Muscle of leg (tissue), 11 donors: Measurements from ENCODE around the gene ERVW-1. TPM values are rescaled to one million over a fixed set of nuclear protein-coding genes. Genes with fewer than 3 reads are reported as not detected.
"Not testable (repeated sequence)": the region's sequence is repeated elsewhere in the genome, so short reads cannot be mapped to it uniquely, and the experiment has no call there.

Source experiments
- DNase-seq: peaks from one replicate; pipeline ENCODE4 v3.0.0; 2013
- H3K27ac ChIP-seq: one replicate; pipeline ENCODE4 v1.5.1; 2013; ENCODE audit warnings: mild to moderate bottlenecking, low read length, control low read depth
- H3K27me3 ChIP-seq: one replicate; pipeline ENCODE4 v1.6.1; 2013; ENCODE audit warnings: low read length; ENCODE audit not compliant: control insufficient read depth, insufficient read depth
- H3K36me3 ChIP-seq: one replicate; pipeline ENCODE4 v1.6.1; 2013; ENCODE audit warnings: low read length; ENCODE audit not compliant: control insufficient read depth, insufficient read depth
- H3K4me1 ChIP-seq: one replicate; pipeline ENCODE4 v1.6.1; 2013; ENCODE audit warnings: low read length; ENCODE audit not compliant: control insufficient read depth, insufficient read depth
- H3K4me3 ChIP-seq: one replicate; pipeline ENCODE4 v1.5.1; 2013; ENCODE audit warnings: low read length, control low read depth
- H3K9me3 ChIP-seq: replicated peaks from 2 replicates; pipeline ENCODE4 v1.6.1; 2013; ENCODE audit warnings: low read depth, low read length; ENCODE audit not compliant: control insufficient read depth
- WGBS: methylation state at CpG from one replicate; pipeline ENCODE4 v1.1.5; 2013; ENCODE audit warnings: missing lambda C conversion rate; ENCODE audit not compliant: insufficient coverage; 5-methylcytosine and 5-hydroxymethylcytosine counted together
- polyA plus RNA-seq, 8 donors: library from polyadenylated mRNA; unstranded; fragments of 120-200 nt; gene quantifications; one replicate each; pipeline versions ENCODE4 v1.2.1 to v1.2.3, GENCODE V29; 2013; ENCODE audit warnings: inconsistent platforms in 1 of 8, low replicate concordance in 1 of 8; ENCODE audit not compliant: insufficient read length in 8 of 8, insufficient read depth in 1 of 8
- total RNA-seq: library from RNA; stranded (reverse); fragments of 120-200 nt; gene quantifications from one replicate; pipeline ENCODE4 v1.2.4, GENCODE V29; 2013

Gene ERVW-1
- total and polyA plus RNA-seq, 9 donors: 0.38 to 1.6 (median 0.68) TPM

- Histone ChIP-seq H3K4me1 (no peaks in the 10 kb centered on the region), H3K27me3 (no peaks in the 10 kb centered on the region), H3K4me3 (no peak overlapping the region), H3K27ac (no peak overlapping the region), H3K9me3 (no peaks in the 10 kb centered on the region), H3K36me3 (peaks cover 43% of the 10 kb centered on the region)
- WGBS: 83% methylated on average over 1 of the region's 2 CpGs
- DNase-seq: no peak
These were observed 19.1 kb upstream of the ERVW-1 start for GRCh38 chr7:92496876-92497275.

GRCh38 chr7:92489634-92490033, 11.9 kb upstream of the ERVW-1 start:
- no peak overlapping the region for H3K27ac ChIP-seq
- no peak overlapping the region for H3K4me3 ChIP-seq
- H3K36me3 ChIP-seq: peaks cover 41% of the 10 kb centered on the region
- no peaks in the 10 kb centered on the region for H3K27me3 ChIP-seq
- no CpG with 5 or more reads among the region's 1 CpG for WGBS
- DNase-seq: no peak
- H3K9me3 ChIP-seq: no peaks in the 10 kb centered on the region
- H3K4me1 ChIP-seq: no peaks in the 10 kb centered on the region

GRCh38 chr7:92487804-92488203, 10.1 kb upstream of the ERVW-1 start:
- H3K36me3 ChIP-seq: peaks cover 29% of the 10 kb centered on the region
- no peak overlapping the region for H3K27ac ChIP-seq
- H3K27me3 ChIP-seq: no peaks in the 10 kb centered on the region
- H3K9me3 ChIP-seq: no peaks in the 10 kb centered on the region
- no peak overlapping the region for H3K4me3 ChIP-seq
- no peaks in the 10 kb centered on the region for H3K4me1 ChIP-seq
- DNase-seq: no peak

DNA sequence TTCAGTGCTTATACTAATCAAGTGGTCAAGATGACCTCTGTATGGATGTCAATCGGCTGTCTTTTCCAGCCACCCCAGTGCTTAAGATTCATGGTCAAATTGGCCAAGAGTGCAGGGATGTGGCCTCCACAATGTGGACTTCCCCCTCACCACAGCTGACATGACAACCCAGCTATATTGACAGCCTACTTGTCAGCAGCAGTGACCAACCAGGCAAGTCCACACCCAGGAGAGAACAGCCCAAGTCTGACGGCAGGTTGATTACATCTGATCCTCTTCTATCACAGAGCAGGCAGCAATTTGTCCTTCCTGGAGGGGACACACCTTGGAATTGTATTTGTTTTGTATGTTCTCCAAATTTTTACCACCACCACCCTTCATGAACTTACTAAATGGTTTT, 8.2 kb upstream of the ERVW-1 start:
- H3K36me3 ChIP-seq: peaks cover 20% of the 10 kb centered on the region
- no peaks in the 10 kb centered on the region for H3K9me3 ChIP-seq
- WGBS: no CpG with 5 or more reads among the region's 2 CpGs
- H3K4me1 ChIP-seq: no peaks in the 10 kb centered on the region
- H3K27ac ChIP-seq: no peak overlapping the region
- H3K4me3 ChIP-seq: no peak overlapping the region
- DNase-seq: no peak
- H3K27me3 ChIP-seq: no peaks in the 10 kb centered on the region

GRCh38 chr7:92485267-92485892, 7.6 kb upstream of the ERVW-1 start:
- no peaks in the 10 kb centered on the region for H3K27me3 ChIP-seq
- H3K4me3 ChIP-seq: no peak overlapping the region
- DNase-seq: no peak
- no peak overlapping the region for H3K27ac ChIP-seq
- H3K36me3 ChIP-seq: peaks cover 19% of the 10 kb centered on the region
- WGBS: 60% methylated on average over 1 of the region's 2 CpGs
- H3K9me3 ChIP-seq: no peaks in the 10 kb centered on the region
- no peaks in the 10 kb centered on the region for H3K4me1 ChIP-seq

GRCh38 chr7:92484226-92484625, 6.5 kb upstream of the ERVW-1 start:
- not testable (repeated sequence) for H3K9me3 ChIP-seq, H3K4me3 ChIP-seq, H3K27ac ChIP-seq, H3K27me3 ChIP-seq, H3K4me1 ChIP-seq
- DNase-seq: peak; percentile 8
- peaks cover 19% of the 10 kb centered on the region for H3K36me3 ChIP-seq
- WGBS: 91% methylated on average over 6 of the region's 6 CpGs

- DNase-seq, H3K27ac ChIP-seq, H3K9me3 ChIP-seq, H3K4me1 ChIP-seq, H3K27me3 ChIP-seq, H3K4me3 ChIP-seq: not testable (repeated sequence)
- H3K36me3 ChIP-seq: peaks cover 16% of the 10 kb centered on the region
- 37% methylated on average over 5 of the region's 6 CpGs for WGBS
These were observed 5.9 kb upstream of the ERVW-1 start for GRCh38 chr7:92483624-92484023.

DNA sequence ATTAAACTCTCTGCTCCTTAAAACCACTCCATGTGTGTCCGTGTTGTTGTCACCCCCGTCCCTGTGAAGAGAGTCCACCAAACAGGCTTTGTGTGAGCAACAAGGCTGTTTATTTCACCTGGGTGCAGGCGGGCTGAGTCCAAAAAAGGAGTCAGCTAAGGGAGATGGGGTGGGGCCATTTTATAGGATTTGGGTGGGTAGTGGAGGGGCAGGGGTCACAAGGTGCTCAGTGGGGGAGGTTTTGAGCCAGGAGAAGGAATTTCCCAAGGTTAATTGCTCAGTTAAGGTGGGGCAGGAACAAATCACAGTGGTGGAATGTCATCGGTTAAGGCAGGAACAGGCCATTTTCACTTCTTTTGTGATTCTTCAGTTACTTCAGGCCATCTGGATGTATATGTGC, 1.4 kb upstream of the ERVW-1 start:
- WGBS: 89% methylated on average over 3 of the region's 4 CpGs
- H3K36me3 ChIP-seq, H3K4me1 ChIP-seq, H3K9me3 ChIP-seq, H3K27me3 ChIP-seq, H3K27ac ChIP-seq, DNase-seq, H3K4me3 ChIP-seq: not testable (repeated sequence)

GRCh38 chr7:92478711-92479110, 965 bp upstream of the ERVW-1 start:
- WGBS: 100% methylated on average over 3 of the region's 4 CpGs
- Histone ChIP-seq H3K4me1 (no peaks in the 10 kb centered on the region), H3K27ac (no peak overlapping the region), H3K4me3 (no peak overlapping the region), H3K36me3 (peaks cover 2% of the 10 kb centered on the region), H3K27me3 (no peaks in the 10 kb centered on the region), H3K9me3 (no peaks in the 10 kb centered on the region)
- DNase-seq: no peak

DNA sequence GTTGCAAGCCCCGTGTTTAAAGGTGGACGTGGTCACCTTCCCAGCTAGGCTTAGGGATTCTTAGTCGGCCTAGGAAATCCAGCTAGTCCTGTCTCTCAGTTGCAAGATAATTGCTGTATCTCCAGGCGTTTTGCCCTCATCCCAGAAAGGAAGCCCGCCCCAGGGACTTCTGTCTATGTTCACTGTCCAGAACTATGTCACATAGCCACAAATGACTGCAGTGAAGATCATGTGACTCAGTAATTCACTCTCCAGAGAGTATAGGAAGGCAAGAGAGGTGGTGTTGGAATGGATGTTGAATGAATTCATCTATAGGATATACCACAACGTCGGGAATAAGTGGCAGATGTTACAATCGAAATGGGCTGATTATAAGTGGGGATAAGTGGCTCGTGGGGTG, 349 bp upstream of the ERVW-1 start:
- Histone ChIP-seq H3K36me3 (peaks cover 2% of the 10 kb centered on the region), H3K27me3 (no peaks in the 10 kb centered on the region)
- WGBS: 82% methylated on average over 8 of the region's 9 CpGs

More for the DNA sequence above, 349 bp upstream of the ERVW-1 start:
- no peak overlapping the region for H3K27ac ChIP-seq
- DNase-seq: no peak
- no peak overlapping the region for H3K4me3 ChIP-seq
- H3K4me1 ChIP-seq: no peaks in the 10 kb centered on the region
- no peaks in the 10 kb centered on the region for H3K9me3 ChIP-seq
